Activated T-cell treated with anti-CD3 and anti-CD28 coated beads, Interleukin-2, amount 50 U/mL, for 48 hours (primary cell): ENCODE results near the gene CAMTA1.
"Not testable (repeated sequence)": the region's sequence is repeated elsewhere in the genome, so short reads cannot be mapped to it uniquely, and the experiment has no call there.

Source experiments
- DNase-seq, 2 experiments: peaks; one replicate each; pipeline ENCODE4 v3.0.0-alpha.2; 2020

The CAMTA1 gene

GRCh38 chr1:6810146-6810734, 25.0 kb downstream of the CAMTA1 start:
- DNase-seq = not testable (repeated sequence)

- no peak for DNase-seq
These were observed 26.3 kb downstream of the CAMTA1 start for GRCh38 chr1:6811583-6811982.

GRCh38 chr1:6813165-6813564, 27.9 kb downstream of the CAMTA1 start:
- no peak for DNase-seq

DNA sequence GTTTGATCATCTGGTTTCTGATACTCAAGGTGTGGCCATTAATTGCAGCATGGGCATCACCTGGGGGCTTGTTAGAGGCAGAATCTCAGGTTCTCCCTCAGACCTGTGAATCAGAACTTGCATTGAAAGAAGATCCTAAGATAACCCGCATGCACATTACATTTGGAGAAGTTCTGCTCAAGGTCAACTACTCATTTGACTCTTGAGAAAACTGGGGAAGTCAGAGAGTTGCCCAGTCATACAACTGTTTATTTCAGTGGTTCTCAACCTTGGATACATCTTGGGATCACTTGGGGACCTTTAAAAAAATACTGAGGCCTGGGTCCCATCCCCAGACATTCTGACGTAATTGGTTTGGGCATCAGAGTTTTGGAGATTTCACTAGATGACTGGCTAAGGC, 30.5 kb downstream of the CAMTA1 start:
- no peak for DNase-seq

DNA sequence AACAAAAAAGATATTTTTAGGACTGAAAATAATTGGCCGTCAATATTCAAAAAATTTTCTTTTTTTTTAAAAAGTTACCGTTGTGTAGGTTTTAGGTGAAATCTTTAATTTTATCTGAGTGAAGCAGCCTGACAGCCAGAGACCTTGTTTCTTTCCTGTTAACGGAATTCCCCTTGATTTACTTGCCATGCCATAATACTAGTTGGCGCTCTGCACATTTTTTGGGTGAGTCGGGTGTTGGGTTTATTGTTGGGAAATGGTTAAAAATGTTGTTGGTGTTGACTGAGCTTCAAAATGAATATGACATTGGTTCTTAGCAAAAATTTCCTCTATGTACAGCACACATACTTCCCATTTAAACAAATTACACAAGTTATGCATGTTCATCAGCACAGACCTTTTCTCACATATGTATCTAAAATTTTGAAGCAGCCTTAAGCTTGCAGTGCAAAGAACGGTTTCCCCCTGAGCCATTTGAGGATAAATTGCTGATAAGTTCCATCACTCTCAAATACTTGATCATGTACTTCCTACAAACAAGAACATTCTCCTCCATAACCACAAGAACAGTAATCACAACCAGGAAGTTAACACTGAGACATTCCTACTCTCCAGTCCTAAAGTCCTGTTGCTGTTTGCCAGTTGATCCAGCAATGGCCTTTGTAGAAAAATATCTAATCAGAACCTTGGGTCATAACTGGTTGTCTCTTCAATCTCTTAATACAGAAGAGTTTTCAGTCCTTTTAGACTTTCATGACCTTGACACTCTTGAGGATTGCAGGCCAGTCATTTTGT, 34.2 kb downstream of the CAMTA1 start:
- no peak for DNase-seq

DNA sequence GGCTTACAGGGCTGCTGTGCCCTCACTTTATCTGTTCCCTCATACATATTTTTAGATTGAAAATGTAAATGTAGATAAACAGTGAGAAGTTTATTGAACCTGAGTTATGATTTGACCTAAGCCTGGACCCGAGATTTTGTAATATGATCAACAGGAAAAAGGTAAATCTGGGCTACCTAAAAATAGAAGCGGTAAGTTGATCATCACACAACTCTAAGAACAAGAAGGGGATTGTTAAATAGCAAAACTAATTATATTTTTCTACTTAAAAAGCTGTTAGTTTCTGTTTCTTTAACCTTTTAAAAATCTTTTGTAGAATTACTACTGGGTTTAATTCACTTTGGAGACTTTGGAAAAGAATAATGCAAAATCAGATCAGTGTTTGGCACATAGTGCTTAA, 35.6 kb downstream of the CAMTA1 start:
- no peak for DNase-seq

GRCh38 chr1:6822530-6823359, 37.5 kb downstream of the CAMTA1 start:
- DNase-seq = no peak

- no peak for DNase-seq
These were observed 38.5 kb downstream of the CAMTA1 start for GRCh38 chr1:6823793-6824192.

DNA sequence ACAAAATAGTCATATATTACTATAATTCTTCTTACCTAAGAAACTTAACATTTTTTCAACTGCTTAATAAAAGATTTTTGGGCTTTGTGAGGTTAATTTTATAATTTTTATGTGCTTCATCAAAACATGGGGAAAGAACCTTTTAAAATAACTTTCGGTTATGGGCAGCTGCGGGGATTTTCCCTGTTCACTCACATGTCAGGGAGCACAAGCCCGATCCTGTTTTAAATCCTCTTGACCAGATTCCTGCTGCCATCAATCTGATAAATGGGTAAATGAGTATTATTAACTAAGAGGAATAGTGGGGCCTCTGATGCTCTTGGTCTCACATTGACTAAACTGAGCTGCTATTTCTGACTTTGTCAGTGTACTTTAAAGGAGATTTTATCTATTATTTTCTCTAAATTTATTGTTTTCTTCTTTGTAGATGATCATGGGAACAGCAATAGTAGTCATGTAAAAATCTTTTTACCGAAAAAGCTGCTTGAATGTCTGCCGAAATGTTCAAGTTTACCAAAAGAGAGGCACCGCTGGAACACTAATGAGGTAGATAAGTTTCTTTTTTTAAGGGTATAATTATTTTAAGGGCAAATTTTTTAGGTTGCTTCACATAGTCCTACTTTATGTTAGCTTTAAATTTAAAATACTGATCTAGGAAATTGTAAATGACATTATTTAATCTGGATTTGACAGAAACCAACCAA, 39.6 kb downstream of the CAMTA1 start:
- DNase-seq = no peak

- no peak for DNase-seq
These were observed 40.6 kb downstream of the CAMTA1 start for GRCh38 chr1:6825828-6826227.

DNA sequence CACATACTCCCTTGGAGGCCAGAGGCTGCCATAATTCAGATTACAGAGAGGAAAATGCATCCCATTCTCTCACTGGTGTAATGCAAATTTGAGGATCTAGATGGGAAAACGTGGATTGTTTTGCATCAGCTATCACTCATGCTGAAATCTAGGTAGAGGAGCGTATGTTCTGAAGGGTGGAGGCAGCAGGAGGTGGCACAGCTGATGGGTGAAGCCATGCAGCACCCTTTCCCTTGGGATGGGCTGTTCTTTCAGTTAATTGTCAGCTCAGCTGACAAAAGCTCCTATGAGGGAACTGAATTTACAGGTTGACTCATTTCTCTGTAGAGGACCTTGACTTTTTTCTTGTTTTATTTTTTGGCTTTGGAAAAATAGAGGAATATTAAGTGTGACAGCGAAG, 41.8 kb downstream of the CAMTA1 start:
- DNase-seq = no peak

GRCh38 chr1:6827630-6828165, 42.4 kb downstream of the CAMTA1 start:
- no peak for DNase-seq

GRCh38 chr1:6831366-6831765, 46.1 kb downstream of the CAMTA1 start:
- no peak for DNase-seq

GRCh38 chr1:6832006-6832405, 46.8 kb downstream of the CAMTA1 start:
- DNase-seq = not testable (repeated sequence)

DNA sequence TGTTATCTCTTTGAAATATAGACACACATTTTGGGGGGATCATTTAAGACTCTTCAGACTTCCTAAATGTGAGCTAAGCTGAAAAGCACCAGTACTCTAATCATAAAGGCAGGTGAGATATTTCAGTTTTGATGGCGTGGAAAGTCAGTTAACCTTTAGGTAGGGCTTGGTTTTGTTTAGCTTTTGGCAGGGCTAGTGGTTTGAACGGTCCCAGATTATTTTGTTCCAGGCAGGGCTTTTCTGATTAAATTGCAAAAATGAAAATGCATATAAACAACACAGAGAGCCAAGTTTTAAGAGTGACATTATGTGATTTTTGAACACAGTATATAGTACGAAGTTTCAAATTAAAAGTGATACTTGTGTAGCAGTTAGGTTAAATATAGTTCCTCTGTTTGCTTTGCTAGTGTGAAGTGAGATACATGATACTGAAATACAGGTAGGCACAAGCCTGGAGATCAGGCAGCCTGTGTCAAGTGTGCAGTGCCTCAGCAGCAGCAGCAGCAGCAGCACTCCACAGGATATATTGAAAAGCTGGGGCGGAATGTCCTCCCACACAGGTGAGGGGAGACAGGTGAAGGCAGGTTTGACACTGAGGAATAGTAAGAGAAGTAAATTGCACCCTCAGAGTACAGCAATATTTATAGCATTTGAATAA, 47.4 kb downstream of the CAMTA1 start:
- no peak for DNase-seq

DNA sequence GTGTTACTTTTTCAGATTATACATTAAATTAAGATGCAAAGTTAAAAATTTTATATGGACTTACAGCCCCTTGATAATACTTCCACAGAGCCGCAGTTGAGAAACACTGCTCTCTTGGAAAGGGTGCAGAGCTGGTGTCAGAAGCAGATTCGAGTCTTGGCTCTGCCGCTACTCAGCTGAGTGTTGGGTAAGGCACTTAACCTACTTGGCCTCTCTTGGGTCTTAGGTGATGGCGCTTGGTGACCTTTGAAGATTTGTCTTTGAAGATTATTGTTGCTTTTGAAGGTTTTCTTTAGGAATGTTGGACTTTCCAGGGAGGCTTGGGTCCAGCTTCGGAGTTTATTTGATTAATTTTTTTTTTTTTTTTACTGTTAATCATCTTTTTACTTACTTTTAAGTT, 48.5 kb downstream of the CAMTA1 start:
- DNase-seq = no peak

DNA sequence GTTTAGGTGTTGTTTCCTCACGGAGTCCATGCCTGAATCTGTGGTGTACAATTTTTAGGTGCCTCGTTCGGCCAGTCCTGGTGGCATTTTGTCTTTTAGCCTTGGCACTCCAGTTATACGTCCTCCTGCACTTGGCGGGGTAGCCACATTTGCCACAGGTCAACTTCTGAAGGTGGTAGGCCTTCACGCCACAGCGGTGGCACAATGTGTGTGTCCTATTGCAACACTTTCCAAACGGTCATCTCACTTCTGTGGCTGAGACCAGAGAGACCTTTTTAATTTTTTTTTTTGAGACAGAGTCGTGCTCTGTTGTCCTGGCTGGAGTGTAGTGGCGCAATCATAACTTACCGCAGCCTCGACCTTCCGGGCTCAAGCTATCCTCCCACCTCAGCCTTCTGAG, 49.1 kb downstream of the CAMTA1 start:
- no peak for DNase-seq

- no peak for DNase-seq
These were observed 49.9 kb downstream of the CAMTA1 start for GRCh38 chr1:6835139-6835538.

DNA sequence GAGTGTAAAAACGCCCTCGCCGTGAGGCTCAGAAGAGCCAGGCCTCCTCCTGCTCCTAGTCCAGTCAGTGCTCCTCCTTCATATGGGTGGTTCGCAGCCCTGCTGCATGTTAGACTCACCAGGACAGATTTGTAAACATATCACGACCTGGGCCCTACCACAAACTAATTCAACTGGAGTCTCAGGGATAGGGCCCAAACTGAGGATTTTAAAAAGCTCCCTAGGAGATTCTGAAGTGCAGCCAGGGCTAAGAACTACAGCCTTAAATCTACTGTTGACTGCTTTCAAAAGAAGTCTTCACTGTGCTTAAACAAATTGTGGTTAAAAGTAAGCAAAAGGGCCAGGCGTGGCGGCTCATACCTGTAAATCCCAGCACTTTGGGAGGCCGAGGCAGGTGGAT, 57.0 kb downstream of the CAMTA1 start:
- no peak for DNase-seq

DNA sequence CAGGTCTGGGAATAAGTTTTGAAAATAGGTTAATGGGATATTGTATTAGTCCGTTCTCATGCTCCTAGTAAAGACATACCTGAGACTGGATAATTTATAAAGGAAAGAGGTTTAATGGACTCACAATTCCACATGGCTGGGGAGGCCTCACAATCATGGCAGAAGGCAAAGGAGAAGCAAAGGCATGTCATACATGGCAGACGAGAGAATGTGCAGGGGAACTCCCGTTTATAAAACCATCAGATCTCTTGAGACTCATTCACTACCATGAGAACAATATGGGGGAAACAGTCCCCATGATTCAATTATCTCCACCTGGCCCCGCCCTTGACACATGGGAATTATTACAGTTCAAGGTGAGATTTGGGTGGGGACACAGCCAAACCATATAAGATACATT, 60.5 kb downstream of the CAMTA1 start:
- not testable (repeated sequence) for DNase-seq

DNA sequence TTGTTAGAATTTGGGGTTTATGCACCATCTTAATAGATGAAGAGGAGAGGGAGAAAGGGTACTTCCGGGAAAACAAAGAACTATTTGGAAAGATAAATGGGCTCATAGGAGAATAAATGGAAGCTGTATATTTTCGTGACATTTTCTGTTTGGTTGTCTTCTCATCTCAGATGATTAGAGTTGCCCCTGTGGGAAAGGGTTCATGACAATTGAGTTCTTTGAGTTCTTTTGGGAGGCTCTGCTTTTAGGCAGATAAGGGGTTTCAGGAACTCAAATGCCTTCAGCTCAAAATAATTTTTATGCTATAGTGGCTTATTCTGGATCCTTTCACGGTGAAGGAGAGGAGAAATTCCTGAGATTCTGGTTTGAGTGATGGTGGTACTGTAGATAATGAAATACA, 63.6 kb downstream of the CAMTA1 start:
- DNase-seq = no peak

GRCh38 chr1:6850537-6850936, 65.3 kb downstream of the CAMTA1 start:
- no peak for DNase-seq
